ENCODE results near the gene MAP4K5. TPM values are rescaled to one million over a fixed set of nuclear protein-coding genes. Genes with fewer than 3 reads are reported as not detected.

MAP4K5 gene
- total RNA-seq, 1 donor from 2014 or later = 12.3 TPM

GRCh38 chr14:50550294-50550693 is 17.9 kb upstream of the MAP4K5 start:
- Histone ChIP-seq H3K27me3 (ENCODE audit: low read depth) (peaks cover 26% of the 10 kb centered on the region), H3K36me3 (no peaks in the 10 kb centered on the region), H3K4me3 (no peak overlapping the region), H3K9me3 (replicated peaks) (no peaks in the 10 kb centered on the region), H3K4me1 (no peaks in the 10 kb centered on the region), H3K27ac (replicated peaks) (no peak overlapping the region)
- intact Hi-C loops (cut with micrococcal nuclease) = no loop called here
- TF ChIP-seq CTCF (IDR thresholded peaks at IDR 0.05; ENCODE audit: borderline replicate concordance) = no peak
- no peak for DNase-seq

- no peak for DNase-seq
- Histone ChIP-seq H3K4me3 (no peak overlapping the region), H3K9me3 (replicated peaks) (no peaks in the 10 kb centered on the region), H3K27ac (replicated peaks) (no peak overlapping the region), H3K27me3 (ENCODE audit: low read depth) (peaks cover 7% of the 10 kb centered on the region), H3K36me3 (no peaks in the 10 kb centered on the region), H3K4me1 (peaks cover 3% of the 10 kb centered on the region)
- intact Hi-C loops (cut with micrococcal nuclease) = no loop called here
- TF ChIP-seq CTCF (IDR thresholded peaks at IDR 0.05; ENCODE audit: borderline replicate concordance) = no peak
Measured at GRCh38 chr14:50545618-50546017, 13.2 kb upstream of the MAP4K5 start.

- H3K4me1 ChIP-seq = peaks cover 3% of the 10 kb centered on the region
- no peak overlapping the region for H3K27ac ChIP-seq (replicated peaks)
- no peak for DNase-seq
Measured at GRCh38 chr14:50544911-50545310, 12.5 kb upstream of the MAP4K5 start.

GRCh38 chr14:50542941-50543418 is 10.6 kb upstream of the MAP4K5 start:
- Histone ChIP-seq H3K4me3 (no peak overlapping the region), H3K9me3 (replicated peaks) (no peaks in the 10 kb centered on the region), H3K27me3 (ENCODE audit: low read depth) (no peaks in the 10 kb centered on the region), H3K27ac (replicated peaks) (no peak overlapping the region), H3K4me1 (peaks cover 3% of the 10 kb centered on the region), H3K36me3 (no peaks in the 10 kb centered on the region)
- intact Hi-C loops (cut with micrococcal nuclease) = no loop called here
- no peak for DNase-seq
- TF ChIP-seq CTCF (IDR thresholded peaks at IDR 0.05; ENCODE audit: borderline replicate concordance) = peak; percentile 65

More at GRCh38 chr14:50544911-50545310, 12.5 kb upstream of the MAP4K5 start:
- intact Hi-C loops (cut with micrococcal nuclease) = no loop called here
- H3K27me3 ChIP-seq (ENCODE audit: low read depth) = peaks cover 4% of the 10 kb centered on the region
- no peaks in the 10 kb centered on the region for H3K9me3 ChIP-seq (replicated peaks)
- no peak for TF ChIP-seq CTCF (IDR thresholded peaks at IDR 0.05; ENCODE audit: borderline replicate concordance)
- H3K36me3 ChIP-seq = no peaks in the 10 kb centered on the region
- H3K4me3 ChIP-seq = no peak overlapping the region

GRCh38 chr14:50541159-50541567 is 8.8 kb upstream of the MAP4K5 start:
- Histone ChIP-seq H3K4me3 (no peak overlapping the region), H3K4me1 (peaks cover 3% of the 10 kb centered on the region), H3K27me3 (ENCODE audit: low read depth) (no peaks in the 10 kb centered on the region), H3K27ac (replicated peaks) (no peak overlapping the region), H3K36me3 (no peaks in the 10 kb centered on the region), H3K9me3 (replicated peaks) (no peaks in the 10 kb centered on the region)
- no peak for TF ChIP-seq CTCF (IDR thresholded peaks at IDR 0.05; ENCODE audit: borderline replicate concordance)
- intact Hi-C loops (cut with micrococcal nuclease) = no loop called here
- no peak for DNase-seq

Data from left ventricle myocardium inferior (tissue), 1 donor.